ENCODE results near the gene ASPRV1. TPM values are rescaled to one million over a fixed set of nuclear protein-coding genes. Genes with fewer than 3 reads are reported as not detected.

ASPRV1 gene
- polyA plus RNA-seq, 1 donor (not counting 4 experiments of a cell fraction or from before 2014, with no cell fraction given) = 1.5 TPM

GRCh38 chr2:69977186-69977585 lies 15.8 kb upstream of the ASPRV1 start:
- Histone ChIP-seq H2AFZ (ENCODE audit: control insufficient read depth, low read length) (no peak overlapping the region), H3K9ac (ENCODE audit: control insufficient read depth, extremely low read depth, insufficient read depth, low read length) (no peak overlapping the region), H3K4me3 (ENCODE audit: control insufficient read depth in 2 of 3, extremely low read depth in 1 of 3, insufficient read depth in 2 of 3, low read depth in 1 of 3, low read length in 3 of 3) (no peak overlapping the region), H3K9me1 (ENCODE audit: control insufficient read depth, extremely low read depth, insufficient read depth, low read length) (peaks cover 2% of the 10 kb centered on the region), H3K27ac (ENCODE audit: control insufficient read depth, insufficient read depth, low read length) (no peak overlapping the region), H3K9me3 (ENCODE audit: control insufficient read depth, low read depth, low read length) (no peaks in the 10 kb centered on the region), H3K4me1 (ENCODE audit: control insufficient read depth, extremely low read depth, insufficient read depth, low read length) (peaks cover 8% of the 10 kb centered on the region), H4K20me1 (ENCODE audit: control insufficient read depth, extremely low read depth, insufficient read depth, low read length) (no peaks in the 10 kb centered on the region), H3K79me2 (ENCODE audit: control insufficient read depth, insufficient read depth, low read length) (no peaks in the 10 kb centered on the region), H3K4me2 (ENCODE audit: control insufficient read depth, extremely low read depth, insufficient read depth, low read depth, low read length) (no peak overlapping the region), H3K36me3 (ENCODE audit: control insufficient read depth in 2 of 2, extremely low read depth in 1 of 2, insufficient read depth in 2 of 2, low read length in 2 of 2) (no peaks in the 10 kb centered on the region), H3K27me3 (ENCODE audit: control insufficient read depth, extremely low read depth, insufficient read depth, low read length) (no peaks in the 10 kb centered on the region)
- DNase-seq (ENCODE audit: low read depth, low spot score) (no peak), FAIRE-seq (no peak)
- TF ChIP-seq EZH2 (IDR thresholded peaks at IDR 0.05; ENCODE audit: low read length) = no peak
- no peak for TF ChIP-seq CTCF (optimal IDR thresholded peaks at IDR 0.05 in 1 of 3, IDR thresholded peaks at IDR 0.05 in 1 of 3, conservative IDR thresholded peaks at IDR 0.05 in 1 of 3; ENCODE audit: extremely low read depth in 1 of 3, insufficient read depth in 2 of 3, low read length in 3 of 3)
- dilution Hi-C loops (cut with MboI; ENCODE audit: extremely low pct_ligation_motif_present, low sequenced_read_pairs) = no loop called here

GRCh38 chr2:69975853-69976462 lies 14.5 kb upstream of the ASPRV1 start:
- no peaks in the 10 kb centered on the region for H3K9me3 ChIP-seq (ENCODE audit: control insufficient read depth, low read depth, low read length)
- H3K9ac ChIP-seq (ENCODE audit: control insufficient read depth, extremely low read depth, insufficient read depth, low read length) = no peak overlapping the region
- H3K9me1 ChIP-seq (ENCODE audit: control insufficient read depth, extremely low read depth, insufficient read depth, low read length) = peaks cover 2% of the 10 kb centered on the region
- H2AFZ ChIP-seq (ENCODE audit: control insufficient read depth, low read length) = no peak overlapping the region
- no peaks in the 10 kb centered on the region for H3K79me2 ChIP-seq (ENCODE audit: control insufficient read depth, insufficient read depth, low read length)
- no peak for DNase-seq (ENCODE audit: low read depth, low spot score)
- no peak overlapping the region for H3K4me3 ChIP-seq (ENCODE audit: control insufficient read depth in 2 of 3, extremely low read depth in 1 of 3, insufficient read depth in 2 of 3, low read depth in 1 of 3, low read length in 3 of 3)
- FAIRE-seq = no peak
- H4K20me1 ChIP-seq (ENCODE audit: control insufficient read depth, extremely low read depth, insufficient read depth, low read length) = no peaks in the 10 kb centered on the region
- H3K4me2 ChIP-seq (ENCODE audit: control insufficient read depth, extremely low read depth, insufficient read depth, low read depth, low read length) = no peak overlapping the region
- H3K27me3 ChIP-seq (ENCODE audit: control insufficient read depth, extremely low read depth, insufficient read depth, low read length) = no peaks in the 10 kb centered on the region
- H3K27ac ChIP-seq (ENCODE audit: control insufficient read depth, insufficient read depth, low read length) = no peak overlapping the region
- H3K36me3 ChIP-seq (ENCODE audit: control insufficient read depth in 2 of 2, extremely low read depth in 1 of 2, insufficient read depth in 2 of 2, low read length in 2 of 2) = no peaks in the 10 kb centered on the region
- dilution Hi-C loops (cut with MboI; ENCODE audit: extremely low pct_ligation_motif_present, low sequenced_read_pairs) = no loop called here
- TF ChIP-seq EZH2 (IDR thresholded peaks at IDR 0.05; ENCODE audit: low read length) = no peak
- no peak for TF ChIP-seq CTCF (optimal IDR thresholded peaks at IDR 0.05 in 1 of 3, IDR thresholded peaks at IDR 0.05 in 1 of 3, conservative IDR thresholded peaks at IDR 0.05 in 1 of 3; ENCODE audit: extremely low read depth in 1 of 3, insufficient read depth in 2 of 3, low read length in 3 of 3)
- peaks cover 8% of the 10 kb centered on the region for H3K4me1 ChIP-seq (ENCODE audit: control insufficient read depth, extremely low read depth, insufficient read depth, low read length)
